ENCODE data around the gene DLGAP4. TPM values are rescaled to one million over a fixed set of nuclear protein-coding genes. Genes with fewer than 3 reads are reported as not detected.

The DLGAP4 gene
- total RNA-seq, 1 experiment from 2014 or later, result 40.3 TPM

DNA sequence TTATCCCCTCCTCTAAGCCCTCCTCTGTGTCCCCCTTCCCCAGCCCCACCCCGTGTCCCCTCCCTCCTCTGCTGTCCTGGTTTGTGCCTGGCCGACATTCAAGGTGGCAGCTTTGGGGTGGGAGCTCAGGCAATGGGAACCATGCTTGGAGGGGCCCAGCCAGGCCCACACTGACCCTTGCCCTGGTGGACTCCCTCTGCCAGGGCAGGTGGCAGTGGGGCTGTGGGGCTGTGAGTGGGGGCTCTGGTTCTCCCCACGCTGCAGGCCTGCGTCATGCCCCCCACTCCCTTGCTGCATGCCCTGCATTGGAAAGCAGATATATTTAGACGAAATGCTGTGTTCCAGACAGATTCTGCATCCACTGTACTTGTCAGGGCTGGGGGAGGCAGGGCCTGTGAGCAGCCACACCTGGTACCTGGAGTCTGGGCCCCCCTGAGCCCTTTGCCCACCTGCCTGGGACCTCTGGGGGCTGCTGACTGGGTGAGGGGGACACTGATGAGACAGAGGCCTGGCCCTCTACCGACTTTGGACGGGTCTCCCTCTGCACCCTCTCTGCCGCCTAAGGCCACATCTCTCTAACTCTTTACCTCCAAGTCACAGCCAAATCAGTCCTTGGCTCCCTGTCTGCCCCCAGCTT, 14.2 kb downstream of the DLGAP4 start:
- no peak overlapping the region for H2AFZ ChIP-seq (ENCODE audit: low read depth, low read length, poor library complexity, severe bottlenecking)
- no peaks in the 10 kb centered on the region for H3K9me2 ChIP-seq (ENCODE audit: insufficient read depth)
- no peak overlapping the region for H3K27ac ChIP-seq (ENCODE audit: low read depth, low read length)
- TF ChIP-seq POLR2A (IDR thresholded peaks at IDR 0.05; ENCODE audit: borderline replicate concordance, extremely low read depth, insufficient read depth, insufficient read length), result no peak
- TF ChIP-seq SIN3A (IDR thresholded peaks at IDR 0.05; ENCODE audit: low read depth), result no peak
- no peak for TF ChIP-seq POLR2AphosphoS5 (IDR thresholded peaks at IDR 0.05; ENCODE audit: low read depth, low read length)
- TF ChIP-seq, protein P1, sequence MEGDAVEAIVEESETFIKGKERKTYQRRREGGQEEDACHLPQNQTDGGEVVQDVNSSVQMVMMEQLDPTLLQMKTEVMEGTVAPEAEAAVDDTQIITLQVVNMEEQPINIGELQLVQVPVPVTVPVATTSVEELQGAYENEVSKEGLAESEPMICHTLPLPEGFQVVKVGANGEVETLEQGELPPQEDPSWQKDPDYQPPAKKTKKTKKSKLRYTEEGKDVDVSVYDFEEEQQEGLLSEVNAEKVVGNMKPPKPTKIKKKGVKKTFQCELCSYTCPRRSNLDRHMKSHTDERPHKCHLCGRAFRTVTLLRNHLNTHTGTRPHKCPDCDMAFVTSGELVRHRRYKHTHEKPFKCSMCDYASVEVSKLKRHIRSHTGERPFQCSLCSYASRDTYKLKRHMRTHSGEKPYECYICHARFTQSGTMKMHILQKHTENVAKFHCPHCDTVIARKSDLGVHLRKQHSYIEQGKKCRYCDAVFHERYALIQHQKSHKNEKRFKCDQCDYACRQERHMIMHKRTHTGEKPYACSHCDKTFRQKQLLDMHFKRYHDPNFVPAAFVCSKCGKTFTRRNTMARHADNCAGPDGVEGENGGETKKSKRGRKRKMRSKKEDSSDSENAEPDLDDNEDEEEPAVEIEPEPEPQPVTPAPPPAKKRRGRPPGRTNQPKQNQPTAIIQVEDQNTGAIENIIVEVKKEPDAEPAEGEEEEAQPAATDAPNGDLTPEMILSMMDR (IDR thresholded peaks at IDR 0.05 in 2 of 3, conservative IDR thresholded peaks at IDR 0.05 in 1 of 3; ENCODE audit: borderline replicate concordance in 1 of 3, insufficient read depth in 1 of 3, low read depth in 2 of 3, low read length in 2 of 3), result no peak
- TF ChIP-seq ELF1 (IDR thresholded peaks at IDR 0.05; ENCODE audit: borderline replicate concordance, low read depth), result no peak
- TF ChIP-seq TCF7L2 (IDR thresholded peaks at IDR 0.05; ENCODE audit: borderline replicate concordance, extremely low read depth, insufficient read depth, insufficient read length), result no peak
- TF ChIP-seq EZH2phosphoT487 (IDR thresholded peaks at IDR 0.05; ENCODE audit: borderline replicate concordance), result no peak
- no peak for TF ChIP-seq JUND (IDR thresholded peaks at IDR 0.05)
- no peak for TF ChIP-seq SRF (IDR thresholded peaks at IDR 0.05; ENCODE audit: low read depth)
- TF ChIP-seq RAD21 (IDR thresholded peaks at IDR 0.05; ENCODE audit: low read depth), result no peak
- no peak for TF ChIP-seq YY1 (IDR thresholded peaks at IDR 0.05; ENCODE audit: extremely low read depth, insufficient replicate concordance, low read depth, low read length)
- intact Hi-C loops (cut with micrococcal nuclease), result no loop called here
- DNase-seq (ENCODE audit: low read depth, low spot score) (no peak), ATAC-seq (no peak)
- no peaks in the 10 kb centered on the region for H4K20me1 ChIP-seq (ENCODE audit: insufficient read depth)
- POLR2A ChIA-PET, result no interaction called here
- 0 out of 4 replicates have a peak, but pooled peaks cover 0 to 3% of the 10 kb centered on the region in 2 experiments for H3K9me3 ChIP-seq (ENCODE audit: control insufficient read depth in 1 of 2, insufficient read depth in 1 of 2, low read depth in 1 of 2, low read length in 2 of 2)
- BruUV-seq (replicated peaks), result no TSS peak
- H3K9ac ChIP-seq (ENCODE audit: low read length), result no peak overlapping the region
- H3K36me3 ChIP-seq (ENCODE audit: control insufficient read depth in 1 of 2, insufficient read depth in 2 of 2, low read length in 2 of 2), result no peaks in the 10 kb centered on the region
- H3K4me2 ChIP-seq (ENCODE audit: low read length), result no peak overlapping the region
- RAD21 ChIA-PET (ENCODE audit: low non-redundant PET in 1 of 2, low total read pairs in 2 of 2, uncharacterized antibody in 2 of 2, unreplicated experiment in 2 of 2), result no interaction called here
- no peaks in the 10 kb centered on the region for H3K27me3 ChIP-seq (ENCODE audit: insufficient read depth, low read length)
- CTCF ChIA-PET, result no interaction called here
- H3K4me1 ChIP-seq (ENCODE audit: control insufficient read depth in 1 of 2, insufficient read depth in 2 of 2, low read length in 2 of 2), result no peaks in the 10 kb centered on the region
- H3K4me3 ChIP-seq (replicated peaks in 1 of 2; ENCODE audit: low read depth in 1 of 2, low read length in 2 of 2), result no peak overlapping the region
- H3K79me2 ChIP-seq (ENCODE audit: insufficient read depth, low read length), result no peaks in the 10 kb centered on the region
